SK-N-SH treated with all-trans-retinoic acid at 6 μM for 48 hours (cell line): ENCODE results near the gene ZBTB46.

Experiments used
- ARNTL ChIP-seq: fragments of 450-650 bp; formaldehyde crosslinking; IDR thresholded peaks from 2 replicates; pipeline ENCODE4 v1.5.0; 2020; ENCODE audit warnings: low read depth, mild to moderate bottlenecking, moderate library complexity, borderline replicate concordance
- CREB5 ChIP-seq: fragments of 250-450 bp; sonication (Bioruptor Pico); IDR thresholded peaks from 2 replicates; pipeline ENCODE4 v1.5.1; 2020; ENCODE audit warnings: low read depth, mild to moderate bottlenecking, moderate library complexity
- ESRRG ChIP-seq: fragments of 250-450 bp; sonication (Bioruptor Pico); IDR thresholded peaks from 2 replicates; pipeline ENCODE4 v1.6.1; 2021; ENCODE audit warnings: mild to moderate bottlenecking
- GLIS3 ChIP-seq: fragments of 250-450 bp; sonication (Bioruptor Pico); IDR thresholded peaks from 2 replicates; pipeline ENCODE4 v1.5.0; 2020; ENCODE audit warnings: mild to moderate bottlenecking, moderate library complexity
- ISL1 ChIP-seq: fragments of 250-450 bp; sonication (Bioruptor Pico); IDR thresholded peaks from 2 replicates; pipeline ENCODE4 v2.1.2; 2022; ENCODE audit warnings: mild to moderate bottlenecking, moderate library complexity
- SNAI2 ChIP-seq: fragments of 250-450 bp; sonication (Bioruptor Pico); IDR thresholded peaks from 2 replicates; pipeline ENCODE4 v1.5.0; 2020; ENCODE audit warnings: mild to moderate bottlenecking, moderate library complexity
- ZFP30 ChIP-seq: fragments of 450-650 bp; formaldehyde crosslinking; IDR thresholded peaks from 2 replicates; pipeline ENCODE4 v1.5.0; 2022; ENCODE audit warnings: mild to moderate bottlenecking, moderate library complexity

DNA sequence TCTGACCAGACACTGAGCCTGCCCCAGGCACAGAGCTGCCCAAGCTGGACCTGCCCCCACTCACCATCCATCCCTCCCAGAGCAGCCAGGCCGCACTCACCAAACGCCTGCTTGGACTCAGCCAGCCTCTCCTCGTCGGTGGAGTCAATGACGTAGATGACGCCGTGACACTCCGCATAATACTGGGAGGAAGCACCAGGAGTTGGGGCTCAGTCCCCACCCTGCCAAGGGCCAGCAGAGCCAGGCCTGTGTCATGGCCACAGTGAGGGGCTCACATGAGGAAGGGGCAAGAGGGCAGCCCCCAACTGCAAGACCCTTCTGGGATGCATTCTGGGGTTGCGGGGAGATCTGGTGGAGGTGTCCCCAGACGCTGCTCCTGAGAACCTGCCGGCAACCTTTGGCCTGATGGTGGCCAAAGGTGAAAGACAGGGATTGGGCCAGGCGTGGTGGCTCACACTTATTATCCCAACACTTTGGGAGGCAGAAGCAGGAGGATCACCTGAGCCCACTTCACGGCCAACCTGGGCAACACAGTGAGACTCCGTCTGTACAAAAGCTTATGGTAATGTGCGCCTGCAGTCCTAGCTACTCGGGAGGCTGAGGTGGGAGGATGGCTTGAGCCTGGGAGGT is 128.9 kb downstream of the ZBTB46 start:
- no peak for TF ChIP-seq SNAI2 (CRISPR knock-in tag)
- TF ChIP-seq CREB5, result no peak
- TF ChIP-seq ZFP30 (CRISPR knock-in tag), result no peak
- TF ChIP-seq ESRRG (CRISPR knock-in tag), result no peak
- no peak for TF ChIP-seq ISL1
- TF ChIP-seq GLIS3, result no peak
- no peak for TF ChIP-seq ARNTL (CRISPR knock-in tag)
